Measurements from ENCODE around the gene IRF3.

Gene IRF3

DNA sequence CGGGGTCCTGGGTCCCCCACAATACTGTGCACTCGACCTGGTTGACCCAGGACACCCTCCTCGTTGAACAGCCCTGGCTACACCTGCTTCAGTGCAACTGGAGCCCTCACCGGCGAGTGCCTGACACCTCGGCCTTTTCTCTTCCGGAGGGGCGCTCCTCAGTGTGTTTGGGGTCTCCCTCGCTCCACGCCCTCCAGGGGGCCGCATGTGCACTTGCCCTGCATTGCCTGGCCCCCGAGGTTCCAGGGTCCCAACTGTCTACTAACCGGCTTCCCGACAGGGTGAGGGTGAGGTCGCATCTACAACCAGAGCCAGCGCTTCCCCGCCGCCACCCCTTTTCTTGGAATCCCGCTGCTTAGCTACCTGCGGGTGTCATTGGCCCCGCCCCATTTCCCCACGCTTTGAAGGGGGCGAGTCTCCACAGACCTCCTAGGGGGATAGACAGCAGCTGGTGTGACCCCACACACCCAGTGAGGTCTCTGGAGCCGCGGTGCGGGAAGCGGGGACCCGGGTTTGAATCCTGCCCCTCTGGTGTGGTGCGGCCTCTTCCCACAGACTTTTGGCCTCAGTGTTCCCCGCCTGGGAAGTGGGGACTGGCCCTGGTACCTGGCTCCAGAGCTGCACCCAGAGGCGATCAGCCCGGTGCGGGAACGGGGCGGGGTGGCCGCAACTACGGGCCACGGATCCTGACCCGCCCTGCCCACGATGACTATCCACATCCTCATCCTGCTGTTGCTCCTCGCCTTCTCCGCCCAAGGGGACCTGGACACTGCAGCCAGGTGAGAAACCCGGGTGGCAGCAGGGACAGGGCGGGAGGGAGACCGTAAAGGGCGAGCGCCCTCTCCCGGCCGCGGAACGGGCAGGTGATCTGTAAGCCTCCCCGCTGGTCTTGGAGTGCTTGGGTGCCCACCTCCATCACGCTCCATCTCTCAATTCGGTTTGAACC, 23.7 kb upstream of the IRF3 start, which contains the start of gene ADM5:
TSS of gene ADM5 (plus strand) at position 462 of the 946 bp plus-strand sequence. CDS start at position 706, 244 bp downstream.
- no peaks in the 10 kb centered on the region for H3K9me3 ChIP-seq (ENCODE audit: control insufficient read depth, insufficient read depth, low read length)
- H3K4me3 ChIP-seq (ENCODE audit: low read length): no peak within 1 kb of the TSS
- H3K79me2 ChIP-seq (ENCODE audit: control insufficient read depth, low read length): peaks cover 4% of the 10 kb centered on the region; the same call in 1 of the 2 replicates
- H3K27ac ChIP-seq (ENCODE audit: low read depth, low read length): no peak within 1 kb of the TSS
- H3F3A ChIP-seq (ENCODE audit: control insufficient read depth, insufficient read depth): no peaks in the 10 kb centered on the region; the same call in 1 of the 2 replicates
- H3K4me2 ChIP-seq (ENCODE audit: low read length): no peak within 1 kb of the TSS
- TF ChIP-seq, protein P1, sequence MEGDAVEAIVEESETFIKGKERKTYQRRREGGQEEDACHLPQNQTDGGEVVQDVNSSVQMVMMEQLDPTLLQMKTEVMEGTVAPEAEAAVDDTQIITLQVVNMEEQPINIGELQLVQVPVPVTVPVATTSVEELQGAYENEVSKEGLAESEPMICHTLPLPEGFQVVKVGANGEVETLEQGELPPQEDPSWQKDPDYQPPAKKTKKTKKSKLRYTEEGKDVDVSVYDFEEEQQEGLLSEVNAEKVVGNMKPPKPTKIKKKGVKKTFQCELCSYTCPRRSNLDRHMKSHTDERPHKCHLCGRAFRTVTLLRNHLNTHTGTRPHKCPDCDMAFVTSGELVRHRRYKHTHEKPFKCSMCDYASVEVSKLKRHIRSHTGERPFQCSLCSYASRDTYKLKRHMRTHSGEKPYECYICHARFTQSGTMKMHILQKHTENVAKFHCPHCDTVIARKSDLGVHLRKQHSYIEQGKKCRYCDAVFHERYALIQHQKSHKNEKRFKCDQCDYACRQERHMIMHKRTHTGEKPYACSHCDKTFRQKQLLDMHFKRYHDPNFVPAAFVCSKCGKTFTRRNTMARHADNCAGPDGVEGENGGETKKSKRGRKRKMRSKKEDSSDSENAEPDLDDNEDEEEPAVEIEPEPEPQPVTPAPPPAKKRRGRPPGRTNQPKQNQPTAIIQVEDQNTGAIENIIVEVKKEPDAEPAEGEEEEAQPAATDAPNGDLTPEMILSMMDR (IDR thresholded peaks at IDR 0.05; ENCODE audit: low read depth, low read length, poor library complexity, severe bottlenecking): peak; percentile 55
- TF ChIP-seq EZH2phosphoT487 (IDR thresholded peaks at IDR 0.05; ENCODE audit: borderline replicate concordance, low read length): no peak
- H3K36me3 ChIP-seq (ENCODE audit: control insufficient read depth, low read length): peaks cover 61% of the 10 kb centered on the region
- peaks cover 6% of the 10 kb centered on the region; the same call in 1 of the 2 replicates for H4K20me1 ChIP-seq (ENCODE audit: control insufficient read depth, insufficient read depth, low read depth, low read length)
- H3K9me2 ChIP-seq (replicated peaks; ENCODE audit: control insufficient read depth, low read length): no peaks in the 10 kb centered on the region
- H3K4me1 ChIP-seq (ENCODE audit: control insufficient read depth, low read length): peaks cover 9% of the 10 kb centered on the region
- no peaks in the 10 kb centered on the region for H3K27me3 ChIP-seq (ENCODE audit: control insufficient read depth, low read length)

DNA sequence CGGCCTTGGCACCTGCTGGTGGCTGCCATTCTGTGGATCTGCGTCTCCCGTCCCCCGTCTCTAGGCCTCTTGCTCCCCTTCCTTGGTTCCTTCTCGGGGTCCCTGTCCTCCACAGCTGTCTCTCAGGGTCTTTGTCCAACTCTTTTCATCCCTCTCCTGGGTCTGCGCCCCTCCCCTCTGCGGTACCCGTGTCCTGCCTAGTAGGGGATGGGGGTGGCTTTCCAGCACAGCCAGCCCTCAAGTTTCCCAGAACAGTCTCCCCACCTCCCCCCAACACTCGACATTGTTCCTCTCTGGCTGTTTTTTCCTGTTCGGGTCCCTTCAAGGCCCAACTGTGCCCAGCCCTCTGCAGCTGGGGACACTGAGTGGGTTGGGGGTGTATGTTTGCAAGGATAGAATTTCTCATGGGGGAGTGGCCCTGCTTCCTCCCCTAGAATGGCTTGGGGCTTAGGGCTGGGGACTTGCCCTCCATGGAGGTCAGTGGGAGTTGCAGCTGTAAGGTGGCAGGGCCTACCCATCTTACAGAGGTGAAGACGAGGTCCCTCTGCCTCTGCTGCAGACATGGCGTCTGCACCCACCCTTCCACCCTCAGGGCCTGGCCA, 23.0 kb upstream of the IRF3 start:
- no peak for TF ChIP-seq EZH2phosphoT487 (IDR thresholded peaks at IDR 0.05; ENCODE audit: borderline replicate concordance, low read length)
- TF ChIP-seq, protein P1 (IDR thresholded peaks at IDR 0.05; ENCODE audit: low read depth, low read length, poor library complexity, severe bottlenecking): no peak
- Histone ChIP-seq H3K4me2 (ENCODE audit: low read length) (no peak overlapping the region), H4K20me1 (ENCODE audit: control insufficient read depth, insufficient read depth, low read depth, low read length) (peaks cover 6% of the 10 kb centered on the region; the same call in 1 of the 2 replicates), H3K36me3 (ENCODE audit: control insufficient read depth, low read length) (peaks cover 68% of the 10 kb centered on the region), H3K4me3 (ENCODE audit: low read length) (no peak overlapping the region), H3K79me2 (ENCODE audit: control insufficient read depth, low read length) (peaks cover 7% of the 10 kb centered on the region; the same call in 1 of the 2 replicates), H3K4me1 (ENCODE audit: control insufficient read depth, low read length) (peaks cover 9% of the 10 kb centered on the region), H3F3A (ENCODE audit: control insufficient read depth, insufficient read depth) (peaks cover 2% of the 10 kb centered on the region; the same call in 1 of the 2 replicates), H3K9me3 (ENCODE audit: control insufficient read depth, insufficient read depth, low read length) (no peaks in the 10 kb centered on the region), H3K9me2 (replicated peaks; ENCODE audit: control insufficient read depth, low read length) (no peaks in the 10 kb centered on the region), H3K27me3 (ENCODE audit: control insufficient read depth, low read length) (no peaks in the 10 kb centered on the region), H3K27ac (ENCODE audit: low read depth, low read length) (no peak overlapping the region)

DNA sequence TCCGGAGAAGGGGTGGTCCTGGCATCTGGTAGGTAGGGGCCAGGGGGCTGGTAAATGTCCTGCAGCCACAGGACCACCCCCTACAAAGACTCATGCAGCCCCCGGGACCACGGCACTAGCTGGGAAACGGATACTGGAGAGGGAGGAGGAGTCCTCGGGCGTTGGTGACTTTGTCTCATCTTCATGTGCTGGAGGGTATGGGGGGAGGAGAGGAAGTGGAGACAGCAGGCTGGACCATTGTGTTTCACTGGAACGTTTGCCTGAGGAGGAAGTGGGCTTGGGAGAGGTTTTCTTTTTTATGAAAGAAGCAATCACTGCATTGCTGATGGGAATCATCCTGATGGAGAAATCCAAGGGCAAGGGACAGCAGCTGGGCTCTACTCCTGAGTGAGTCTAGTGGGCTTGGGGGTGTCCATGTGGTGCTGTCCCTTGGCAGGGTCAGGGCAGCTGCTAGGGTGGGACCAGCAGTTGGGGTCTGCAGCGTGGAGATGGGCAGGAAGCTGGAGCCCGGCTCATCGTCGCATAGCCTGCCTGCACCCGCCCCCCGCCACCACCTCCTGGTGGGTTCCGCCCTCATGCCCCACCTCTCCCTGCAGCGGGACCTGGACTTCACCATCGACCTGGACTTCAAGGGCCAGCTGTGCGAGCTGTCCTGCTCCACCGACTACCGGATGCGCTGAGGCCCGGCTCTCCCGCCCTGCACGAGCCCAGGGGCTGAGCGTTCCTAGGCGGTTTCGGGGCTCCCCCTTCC, 22.1 kb upstream of the IRF3 start:
- peaks cover 6% of the 10 kb centered on the region; the same call in 1 of the 2 replicates for H4K20me1 ChIP-seq (ENCODE audit: control insufficient read depth, insufficient read depth, low read depth, low read length)
- peaks cover 10% of the 10 kb centered on the region; the same call in 1 of the 2 replicates for H3K79me2 ChIP-seq (ENCODE audit: control insufficient read depth, low read length)
- TF ChIP-seq, protein P1 (IDR thresholded peaks at IDR 0.05; ENCODE audit: low read depth, low read length, poor library complexity, severe bottlenecking): no peak
- TF ChIP-seq EZH2phosphoT487 (IDR thresholded peaks at IDR 0.05; ENCODE audit: borderline replicate concordance, low read length): no peak
- peaks cover 2% of the 10 kb centered on the region; the same call in 1 of the 2 replicates for H3F3A ChIP-seq (ENCODE audit: control insufficient read depth, insufficient read depth)
- no peaks in the 10 kb centered on the region for H3K9me3 ChIP-seq (ENCODE audit: control insufficient read depth, insufficient read depth, low read length)
- no peaks in the 10 kb centered on the region for H3K27me3 ChIP-seq (ENCODE audit: control insufficient read depth, low read length)
- peaks cover 74% of the 10 kb centered on the region for H3K36me3 ChIP-seq (ENCODE audit: control insufficient read depth, low read length)
- no peak overlapping the region for H3K27ac ChIP-seq (ENCODE audit: low read depth, low read length)
- no peaks in the 10 kb centered on the region for H3K9me2 ChIP-seq (replicated peaks; ENCODE audit: control insufficient read depth, low read length)
- no peak overlapping the region for H3K4me2 ChIP-seq (ENCODE audit: low read length)
- H3K4me1 ChIP-seq (ENCODE audit: control insufficient read depth, low read length): peaks cover 9% of the 10 kb centered on the region
- no peak overlapping the region for H3K4me3 ChIP-seq (ENCODE audit: low read length)

Measured in DOHH2 (cell line).